Osteocyte (in vitro differentiated cells): Measurements from ENCODE around the gene PZP. TPM values are rescaled to one million over a fixed set of nuclear protein-coding genes. Genes with fewer than 3 reads are reported as not detected.

ENCODE experiments used
- DNase-seq: peaks from one replicate; pipeline ENCODE4 v3.0.0; 2021; ENCODE audit warnings: mixed read lengths; ENCODE audit not compliant: unreplicated experiment; ENCODE audit errors: extremely low spot score
- H3K27ac Mint-ChIP-seq: one replicate; pipeline ENCODE4 v1.8.0; 2021; ENCODE audit warnings: mild to moderate bottlenecking, mixed read lengths; ENCODE audit not compliant: unreplicated experiment
- H3K27me3 Mint-ChIP-seq: one replicate; pipeline ENCODE4 v1.8.0; 2021; ENCODE audit warnings: mixed read lengths; ENCODE audit not compliant: unreplicated experiment
- H3K36me3 Mint-ChIP-seq: one replicate; pipeline ENCODE4 v1.8.0; 2021; ENCODE audit warnings: mixed read lengths; ENCODE audit not compliant: unreplicated experiment
- H3K4me1 Mint-ChIP-seq: one replicate; pipeline ENCODE4 v1.8.0; 2021; ENCODE audit warnings: mixed read lengths; ENCODE audit not compliant: unreplicated experiment
- H3K4me3 Mint-ChIP-seq: one replicate; pipeline ENCODE4 v1.8.0; 2021; ENCODE audit warnings: mild to moderate bottlenecking, moderate library complexity, mixed read lengths; ENCODE audit not compliant: unreplicated experiment
- H3K9me3 Mint-ChIP-seq: one replicate; pipeline ENCODE4 v1.8.0; 2021; ENCODE audit warnings: mixed read lengths; ENCODE audit not compliant: unreplicated experiment
- total RNA-seq: library from RNA; stranded (reverse); gene quantifications from 2 replicates; pipeline ENCODE4 v1.2.1, GENCODE V29; 2021
- TF ChIP-seq, protein P1 (sequence below): fragments of 200-600 bp; sonication (generic); IDR thresholded peaks from 2 replicates; pipeline ENCODE4 v1.5.0; 2021; ENCODE audit warnings: antibody characterized with exemption, mild to moderate bottlenecking, moderate library complexity

Gene PZP
- total RNA-seq, 1 donor from 2014 or later, result not detected

DNA sequence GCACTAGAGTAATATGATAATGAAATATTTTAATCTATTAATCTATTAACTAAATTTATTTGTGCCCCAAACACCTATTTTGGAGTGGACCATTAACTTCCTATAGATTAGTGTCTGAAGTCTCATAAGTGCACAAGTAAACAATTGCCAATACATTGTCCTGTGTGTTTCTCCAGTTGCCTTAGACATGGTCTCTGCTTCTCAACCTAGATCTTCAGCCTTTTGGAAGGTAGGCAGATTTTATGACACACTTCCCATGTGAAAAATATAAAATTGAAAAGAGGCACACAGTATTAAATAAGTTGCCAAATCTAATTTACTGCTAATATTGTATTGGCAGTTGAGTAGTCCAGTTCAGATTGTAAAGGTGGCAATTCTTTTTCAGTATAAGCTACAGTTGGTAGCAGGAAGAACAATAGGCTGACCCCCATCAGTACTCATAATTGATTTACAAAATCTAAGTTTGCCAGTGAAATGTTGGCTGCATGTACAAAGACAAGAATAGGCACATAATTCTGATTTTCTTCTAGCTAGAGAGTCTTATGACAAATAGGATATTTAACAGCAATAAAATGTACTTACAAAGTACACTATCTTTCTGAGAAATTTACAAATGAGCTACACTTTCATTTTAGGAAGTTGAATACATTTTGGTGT lies 103.3 kb downstream of the PZP start:
- H3K27me3 Mint-ChIP-seq, result no peaks in the 10 kb centered on the region
- H3K9me3 Mint-ChIP-seq, result no peaks in the 10 kb centered on the region
- no peaks in the 10 kb centered on the region for H3K4me1 Mint-ChIP-seq
- H3K36me3 Mint-ChIP-seq, result no peaks in the 10 kb centered on the region
- TF ChIP-seq, protein P1, sequence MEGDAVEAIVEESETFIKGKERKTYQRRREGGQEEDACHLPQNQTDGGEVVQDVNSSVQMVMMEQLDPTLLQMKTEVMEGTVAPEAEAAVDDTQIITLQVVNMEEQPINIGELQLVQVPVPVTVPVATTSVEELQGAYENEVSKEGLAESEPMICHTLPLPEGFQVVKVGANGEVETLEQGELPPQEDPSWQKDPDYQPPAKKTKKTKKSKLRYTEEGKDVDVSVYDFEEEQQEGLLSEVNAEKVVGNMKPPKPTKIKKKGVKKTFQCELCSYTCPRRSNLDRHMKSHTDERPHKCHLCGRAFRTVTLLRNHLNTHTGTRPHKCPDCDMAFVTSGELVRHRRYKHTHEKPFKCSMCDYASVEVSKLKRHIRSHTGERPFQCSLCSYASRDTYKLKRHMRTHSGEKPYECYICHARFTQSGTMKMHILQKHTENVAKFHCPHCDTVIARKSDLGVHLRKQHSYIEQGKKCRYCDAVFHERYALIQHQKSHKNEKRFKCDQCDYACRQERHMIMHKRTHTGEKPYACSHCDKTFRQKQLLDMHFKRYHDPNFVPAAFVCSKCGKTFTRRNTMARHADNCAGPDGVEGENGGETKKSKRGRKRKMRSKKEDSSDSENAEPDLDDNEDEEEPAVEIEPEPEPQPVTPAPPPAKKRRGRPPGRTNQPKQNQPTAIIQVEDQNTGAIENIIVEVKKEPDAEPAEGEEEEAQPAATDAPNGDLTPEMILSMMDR, result no peak
- DNase-seq, result no peak
- H3K27ac Mint-ChIP-seq, result no peak overlapping the region
- no peak overlapping the region for H3K4me3 Mint-ChIP-seq

DNA sequence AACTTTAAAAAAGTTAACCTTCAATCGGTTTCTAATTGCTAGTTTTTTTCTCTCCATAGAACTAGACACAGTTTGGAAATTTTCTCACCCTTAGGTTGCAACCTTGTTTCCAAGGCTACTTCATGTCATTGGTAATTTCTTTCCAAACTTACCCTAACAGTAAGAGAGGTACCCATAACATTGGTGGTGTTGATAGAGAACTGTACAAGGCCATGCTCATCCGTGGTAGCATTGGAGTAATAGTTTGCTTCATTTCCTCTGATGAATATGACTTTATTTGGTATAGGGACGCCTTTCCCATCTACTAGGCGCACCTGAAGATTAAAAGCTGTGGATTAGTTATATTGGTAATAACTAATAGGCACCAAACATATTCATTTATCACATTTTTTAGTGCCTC lies 104.1 kb downstream of the PZP start:
- TF ChIP-seq, protein P1, result no peak
- no peaks in the 10 kb centered on the region for H3K27me3 Mint-ChIP-seq

DNA sequence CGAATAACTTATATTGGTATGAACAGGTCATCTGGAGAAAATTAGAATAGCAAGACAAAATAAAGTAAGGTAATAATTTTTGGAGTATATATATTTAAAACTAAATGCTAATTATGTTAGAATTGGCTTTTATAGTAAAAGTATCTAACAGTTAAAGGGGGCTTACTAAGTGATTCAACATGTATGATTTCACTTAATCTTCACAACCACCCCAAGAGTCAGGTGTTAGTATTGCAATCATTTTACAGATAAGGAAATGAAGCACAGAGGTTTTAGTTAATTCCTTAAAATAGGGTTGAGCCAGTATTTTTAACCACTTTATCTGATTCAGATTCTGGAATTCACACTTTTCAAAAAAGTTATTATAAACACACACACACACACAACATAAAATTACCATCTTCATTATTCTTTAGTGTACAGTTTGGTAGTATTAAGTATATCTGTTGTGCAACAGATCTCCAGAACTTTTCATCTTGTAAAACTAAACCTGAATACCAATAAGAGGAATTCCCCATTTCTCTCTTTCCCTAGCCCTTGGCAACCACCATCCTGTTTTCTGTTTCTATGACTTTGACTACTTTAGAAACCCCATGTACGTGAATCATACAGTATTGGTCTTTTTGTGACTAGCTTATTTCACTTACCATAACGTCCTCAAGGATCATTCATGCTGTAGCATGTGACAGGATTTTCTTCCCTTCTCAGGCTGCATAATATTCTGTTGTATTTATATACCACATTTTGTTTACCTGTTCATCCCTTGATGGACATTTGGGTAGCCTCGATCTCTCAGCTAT lies 104.9 kb downstream of the PZP start:
- no peaks in the 10 kb centered on the region for H3K36me3 Mint-ChIP-seq
- no peaks in the 10 kb centered on the region for H3K9me3 Mint-ChIP-seq
- no peaks in the 10 kb centered on the region for H3K4me1 Mint-ChIP-seq
- DNase-seq, result no peak
- no peak overlapping the region for H3K4me3 Mint-ChIP-seq
- H3K27me3 Mint-ChIP-seq, result no peaks in the 10 kb centered on the region
- TF ChIP-seq, protein P1, result no peak
- no peak overlapping the region for H3K27ac Mint-ChIP-seq

More for the DNA sequence above, 104.1 kb downstream of the PZP start:
- H3K4me3 Mint-ChIP-seq, result no peak overlapping the region
- H3K27ac Mint-ChIP-seq, result no peak overlapping the region
- H3K36me3 Mint-ChIP-seq, result no peaks in the 10 kb centered on the region
- DNase-seq, result no peak
- H3K4me1 Mint-ChIP-seq, result no peaks in the 10 kb centered on the region
- H3K9me3 Mint-ChIP-seq, result no peaks in the 10 kb centered on the region

DNA sequence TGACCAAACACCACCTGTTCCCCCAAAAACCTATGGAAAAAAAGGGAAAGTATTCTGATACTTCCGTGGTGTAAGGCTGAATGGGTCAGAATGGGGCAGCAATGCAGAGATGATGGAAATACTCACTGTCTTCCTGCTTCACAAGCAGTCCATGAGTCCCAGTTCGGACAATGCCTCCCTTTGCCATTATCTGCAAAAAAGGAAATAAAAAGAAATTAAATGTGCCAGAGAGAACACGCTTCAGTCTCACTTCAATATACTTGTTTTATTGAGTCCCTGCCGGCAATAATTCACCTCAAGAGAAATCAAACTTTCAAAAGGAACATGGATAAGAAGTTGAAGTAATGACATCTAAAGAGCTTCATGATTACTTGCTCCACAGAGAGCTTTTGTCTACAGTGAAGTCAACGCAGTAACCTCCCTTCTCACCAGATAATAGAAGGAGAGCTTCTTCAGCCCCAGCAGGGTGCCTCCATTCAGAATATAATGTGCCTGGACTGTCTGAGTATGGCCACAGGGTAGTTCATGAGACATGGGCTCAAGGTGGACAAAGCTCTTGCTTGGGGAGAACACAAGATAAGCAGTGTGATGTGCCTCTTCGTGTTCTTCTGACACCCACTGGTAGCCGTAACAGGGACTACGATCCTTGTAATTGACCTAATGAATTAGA lies 107.0 kb downstream of the PZP start:
- TF ChIP-seq, protein P1, result no peak
- Mint-ChIP-seq H3K36me3 (no peaks in the 10 kb centered on the region), H3K27me3 (no peaks in the 10 kb centered on the region), H3K27ac (no peak overlapping the region), H3K9me3 (no peaks in the 10 kb centered on the region), H3K4me1 (no peaks in the 10 kb centered on the region), H3K4me3 (no peak overlapping the region)
- no peak for DNase-seq
